H1 (cell line): ENCODE measurements around the gene MED29. TPM values are rescaled to one million over a fixed set of nuclear protein-coding genes. Genes with fewer than 3 reads are reported as not detected.

Source experiments
- CTCF ChIA-PET: fragments of 300-600 bp; sonication (Branson Sonifier 250); formaldehyde crosslinking; loops from one replicate; lab custom pipeline; 2021; ENCODE audit not compliant: partially characterized antibody; lab: Charles Lee
- POLR2A ChIA-PET: fragments of 300-600 bp; sonication (Branson Sonifier 250); formaldehyde crosslinking; loops from one replicate; lab custom pipeline; 2021; ENCODE audit warnings: inconsistent platforms; ENCODE audit not compliant: partially characterized antibody; lab: Charles Lee
- DNase-seq, 2 experiments: peaks; one replicate each; pipeline versions ENCODE4 v3.0.0 to v3.0.0-alpha.2; 2010 to 2022; ENCODE audit warnings: low spot score in 2 of 2, low read depth in 1 of 2, mixed read lengths in 1 of 2
- FAIRE-seq: peaks from 2 replicates; lab custom pipeline; 2011; peaks lifted over from hg19 to GRCh38; lab: Jason Lieb, UNC
- H2AFZ ChIP-seq: 2 replicates; pipeline ENCODE4 v1.8.1; 2012; ENCODE audit warnings: low read length, inconsistent platforms
- H2AK5ac ChIP-seq: 2 replicates; pipeline ENCODE4 v1.6.1; 2013; ENCODE audit warnings: low read depth, low read length
- H2BK120ac ChIP-seq: replicated peaks from 2 replicates; pipeline ENCODE3; 2013; ENCODE audit warnings: low read depth, low read length, inconsistent platforms
- H2BK12ac ChIP-seq: 2 replicates; pipeline ENCODE4 v1.6.1; 2013; ENCODE audit warnings: low read depth, low read length
- H2BK15ac ChIP-seq: 2 replicates; pipeline ENCODE4 v1.6.1; 2013; ENCODE audit warnings: low read length
- H2BK20ac ChIP-seq: 2 replicates; pipeline ENCODE4 v1.6.1; 2013; ENCODE audit warnings: low read length
- H2BK5ac ChIP-seq: 2 replicates; pipeline ENCODE4 v1.6.1; 2013; ENCODE audit warnings: low read depth, low read length
- H3K14ac ChIP-seq: 2 replicates; pipeline ENCODE4 v1.6.1; 2013; ENCODE audit warnings: inconsistent platforms; ENCODE audit not compliant: insufficient read length
- H3K18ac ChIP-seq: 2 replicates; pipeline ENCODE4 v1.6.1; 2013; ENCODE audit warnings: low read length; ENCODE audit errors: extremely low read depth
- H3K23ac ChIP-seq: 2 replicates; pipeline ENCODE4 v1.6.1; 2013; ENCODE audit warnings: inconsistent platforms; ENCODE audit not compliant: insufficient read length
- H3K23me2 ChIP-seq: 2 replicates; pipeline ENCODE4 v1.6.1; 2013; ENCODE audit warnings: low read depth, low read length
- H3K27ac ChIP-seq: 2 replicates; pipeline ENCODE4 v1.6.1; 2011; ENCODE audit warnings: low read depth, low read length, inconsistent platforms
- H3K27me3 ChIP-seq, 4 experiments: replicated peaks in 1 of 4; 1 replicate in 1 of 4; 2 replicates in 3 of 4; pipeline versions ENCODE4 v1.6.1 to v1.8.1; 2011 to 2013; ENCODE audit warnings: low read length in 3 of 4, mild to moderate bottlenecking in 3 of 4, inconsistent platforms in 2 of 4, mixed read lengths in 2 of 4, moderate library complexity in 1 of 4; ENCODE audit not compliant: control insufficient read depth in 3 of 4, insufficient read depth in 3 of 4; ENCODE audit errors: extremely low read depth in 1 of 4
- H3K36me3 ChIP-seq, 4 experiments: 2 replicates each; pipeline versions ENCODE4 v1.6.1 to v1.8.1; 2011 to 2013; ENCODE audit warnings: mild to moderate bottlenecking in 4 of 4, low read length in 3 of 4, moderate library complexity in 2 of 4, control low read depth in 1 of 4, inconsistent platforms in 1 of 4; ENCODE audit not compliant: insufficient read depth in 4 of 4, control insufficient read depth in 2 of 4
- H3K4ac ChIP-seq: replicated peaks from 2 replicates; pipeline ENCODE3; 2013; ENCODE audit warnings: low read length, low read depth, mixed read lengths, inconsistent platforms; ENCODE audit not compliant: insufficient read length
- H3K4me1 ChIP-seq, 4 experiments: replicated peaks in 1 of 4; 1 replicate in 1 of 4; 2 replicates in 3 of 4; pipeline versions ENCODE4 v1.6.1 to v1.8.1; 2011 to 2013; ENCODE audit warnings: low read length in 3 of 4, inconsistent platforms in 2 of 4, mixed read lengths in 1 of 4; ENCODE audit not compliant: insufficient read depth in 4 of 4, control insufficient read depth in 3 of 4
- H3K4me2 ChIP-seq, 2 experiments: 2 replicates each; pipeline versions ENCODE4 v1.6.1 to v1.8.1; 2011 to 2013; ENCODE audit warnings: low read depth in 2 of 2, low read length in 2 of 2, control low read depth in 1 of 2, inconsistent platforms in 1 of 2, mild to moderate bottlenecking in 1 of 2; ENCODE audit not compliant: insufficient read depth in 1 of 2
- H3K4me3 ChIP-seq, 4 experiments: fragments of 200-600, 300-600 bp in 1 of 4; sonication (generic), shearing (Covaris generic), sonication (Bioruptor Twin) in 1 of 4; 2 replicates each; pipeline versions ENCODE4 v1.5.1 to v1.8.1; 2011 to 2016; ENCODE audit warnings: low read length in 4 of 4, low read depth in 3 of 4, control low read depth in 2 of 4, inconsistent platforms in 2 of 4, mild to moderate bottlenecking in 2 of 4, mixed read lengths in 1 of 4, moderate library complexity in 1 of 4; ENCODE audit not compliant: insufficient read depth in 2 of 4; ENCODE audit errors: extremely low read depth in 1 of 4
- H3K56ac ChIP-seq: replicated peaks from 2 replicates; pipeline ENCODE3; 2013; ENCODE audit warnings: low read depth, mild to moderate bottlenecking, mixed read lengths, low read length, inconsistent platforms; ENCODE audit not compliant: insufficient read length
- H3K79me1 ChIP-seq: 2 replicates; pipeline ENCODE4 v1.6.1; 2013; ENCODE audit warnings: low read depth, low read length, control low read depth
- H3K79me2 ChIP-seq, 2 experiments: 2 replicates each; pipeline versions ENCODE4 v1.6.1 to v1.8.1; 2012 to 2013; ENCODE audit warnings: low read length in 2 of 2, mild to moderate bottlenecking in 2 of 2, inconsistent platforms in 1 of 2; ENCODE audit not compliant: insufficient read depth in 2 of 2, control insufficient read depth in 1 of 2
- H3K9ac ChIP-seq, 4 experiments: replicated peaks in 1 of 4; 1 replicate in 1 of 4; 2 replicates in 3 of 4; pipeline versions ENCODE4 v1.6.1 to v1.8.1; 2011 to 2013; ENCODE audit warnings: low read depth in 3 of 4, low read length in 3 of 4, control low read depth in 2 of 4, mild to moderate bottlenecking in 2 of 4, moderate library complexity in 2 of 4, inconsistent platforms in 1 of 4; ENCODE audit errors: extremely low read depth in 1 of 4
- H3K9me3 ChIP-seq, 2 experiments: 2 replicates each; pipeline versions ENCODE4 v1.6.1 to v1.8.1; 2012 to 2013; ENCODE audit warnings: mild to moderate bottlenecking in 2 of 2, moderate library complexity in 2 of 2, control low read depth in 1 of 2, inconsistent platforms in 1 of 2, low read depth in 1 of 2, low read length in 1 of 2, mixed read lengths in 1 of 2; ENCODE audit not compliant: insufficient read depth in 2 of 2
- H4K20me1 ChIP-seq, 2 experiments: replicated peaks in 1 of 2; 2 replicates each; pipeline versions ENCODE3 to v1.8.1; 2011 to 2013; ENCODE audit warnings: inconsistent platforms in 2 of 2, low read length in 2 of 2, mild to moderate bottlenecking in 1 of 2; ENCODE audit not compliant: insufficient read depth in 2 of 2, control insufficient read depth in 1 of 2
- H4K5ac ChIP-seq: 2 replicates; pipeline ENCODE4 v1.6.1; 2013; ENCODE audit warnings: low read length, low read depth, mixed read lengths, inconsistent platforms; ENCODE audit not compliant: insufficient read length
- H4K8ac ChIP-seq: 2 replicates; pipeline ENCODE4 v1.8.0; 2013; ENCODE audit warnings: mild to moderate bottlenecking, moderate library complexity, low read length, inconsistent platforms; ENCODE audit not compliant: insufficient read depth; ENCODE audit errors: extremely low read depth
- H4K91ac ChIP-seq: replicated peaks from 2 replicates; pipeline ENCODE3; 2013; ENCODE audit warnings: low read length, mixed read lengths, inconsistent platforms; ENCODE audit not compliant: insufficient read length
- EP300 ChIP-seq, 2 experiments: IDR thresholded peaks; 1 replicate in 1 of 2; 2 replicates in 1 of 2; pipeline ENCODE4 v1.6.1; 2011 to 2012; ENCODE audit warnings: low read depth in 2 of 2, low read length in 2 of 2, mild to moderate bottlenecking in 2 of 2, borderline replicate concordance in 1 of 2, inconsistent platforms in 1 of 2, moderate library complexity in 1 of 2
- KDM1A ChIP-seq: fragments of 200-600, 300-600 bp; sonication (generic); IDR thresholded peaks from 2 replicates; pipeline ENCODE4 v1.7.1; 2016; ENCODE audit warnings: mild to moderate bottlenecking, low read length, borderline replicate concordance
- POU5F1 ChIP-seq: IDR thresholded peaks from 2 replicates; pipeline ENCODE4 v1.6.1; 2011; ENCODE audit warnings: low read depth, mild to moderate bottlenecking, low read length, moderate library complexity
- RFX5 ChIP-seq: IDR thresholded peaks from 2 replicates; pipeline ENCODE4 v1.6.1; 2011; ENCODE audit warnings: low read depth, low read length, improper control_type of control experiment, borderline replicate concordance
- SRF ChIP-seq: IDR thresholded peaks from 2 replicates; pipeline ENCODE4 v1.6.1; 2011; ENCODE audit warnings: mild to moderate bottlenecking, low read depth, low read length, moderate library complexity
- SUZ12 ChIP-seq: fragments of 200-600 bp; sonication (generic); IDR thresholded peaks from 2 replicates; pipeline ENCODE4 v1.6.1; 2012; ENCODE audit warnings: mild to moderate bottlenecking, inconsistent platforms, low read length, moderate library complexity, mixed read lengths
- WGBS, 2 experiments: shearing (Covaris generic) in 1 of 2; methylation state at CpG; one replicate each; pipeline versions ENCODE4 v1.1.6 to v1.1.7; 2013 to 2015; ENCODE audit warnings: low lambda C conversion rate in 2 of 2, mixed read lengths in 2 of 2, inconsistent platforms in 1 of 2, low coverage in 1 of 2, missing lambda C conversion rate in 1 of 2; ENCODE audit not compliant: insufficient replicate concordance in 2 of 2, insufficient coverage in 1 of 2, insufficient read length in 1 of 2; ENCODE audit errors: extremely low coverage in 1 of 2, missing lambda C conversion rate in 1 of 2; 5-methylcytosine and 5-hydroxymethylcytosine counted together
- polyA plus RNA-seq, 7 experiments: library from polyadenylated mRNA; depleted of rRNA in 3 of 7; stranded (reverse) in 5 of 7; unstranded in 2 of 7; fragments of >200 nt in 5 of 7; fragments of 200-250 nt in 2 of 7; gene quantifications; 1 replicate in 5 of 7; 2 replicates in 1 of 7; 4 replicates in 1 of 7; pipeline versions ENCODE4 v1.2.1 to v1.2.3, GENCODE V29; 2011 to 2013; ENCODE audit warnings: missing spikeins in 2 of 7, mixed read lengths in 2 of 7
- total RNA-seq: library from RNA; stranded (reverse); fragmentation: NEBNext Ultra II Directional; extraction: Animal tissue kit (Norgen Biotek cat#: 25700); gene quantifications from 2 replicates; pipeline ENCODE4 v1.2.1, GENCODE V29; 2021
- TF ChIP-seq, protein P1 (sequence below): IDR thresholded peaks from 2 replicates; pipeline ENCODE4 v1.6.1; 2012; ENCODE audit warnings: low read length, inconsistent platforms
- TF ChIP-seq, protein P2 (sequence below): IDR thresholded peaks from 2 replicates; pipeline ENCODE4 v1.6.1; 2012; ENCODE audit warnings: inconsistent platforms

MED29 gene
- total and polyA plus RNA-seq, 2 of the 8 experiments (the other 6 are each of a cell fraction or from before 2014, with no cell fraction given), result 31.1 to 52.5 TPM

DNA sequence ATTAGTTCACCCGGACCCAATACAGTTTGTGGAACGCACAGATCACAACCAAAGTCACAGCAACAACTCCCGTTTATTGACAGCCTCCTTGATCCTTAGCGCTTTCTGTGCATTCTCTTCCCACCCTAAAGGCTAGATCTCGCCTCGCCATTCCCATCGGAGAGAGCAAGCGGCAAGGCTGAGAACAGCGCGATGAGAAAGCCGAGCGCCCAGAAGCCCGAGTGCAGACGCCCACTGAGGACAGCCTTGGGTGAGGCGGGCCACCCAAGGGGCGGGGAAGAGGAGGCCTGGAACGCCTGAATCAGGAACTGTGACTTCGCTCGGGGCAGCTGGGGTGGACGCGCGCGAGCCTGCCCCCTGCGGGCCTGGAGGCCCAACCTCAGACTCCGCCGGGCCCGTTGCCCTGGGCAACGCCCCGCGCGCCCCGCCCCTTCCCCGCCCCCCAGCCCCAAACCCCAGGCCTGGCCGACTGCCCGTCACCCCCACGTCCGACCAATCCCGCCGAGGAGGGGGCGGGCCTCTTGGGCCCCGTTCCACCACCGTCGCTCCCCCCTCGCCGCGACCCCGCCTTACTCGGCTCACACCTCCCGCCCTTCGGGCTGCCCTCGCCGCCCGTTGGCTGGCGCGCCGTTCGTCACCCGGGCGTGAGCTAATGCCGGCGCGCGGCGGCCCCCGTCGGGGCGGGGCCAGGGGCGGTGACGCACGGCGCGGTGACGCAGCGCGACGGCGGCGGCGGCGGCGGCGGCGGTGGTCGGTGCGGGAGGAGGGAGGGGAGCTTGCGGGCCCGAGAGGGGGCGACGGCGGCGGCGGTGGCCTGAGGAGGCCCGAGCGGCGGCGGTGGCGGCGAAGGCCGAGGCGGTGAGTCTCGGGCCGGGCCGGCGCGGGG, 49.2 kb upstream of the MED29 start, which contains the start of gene SAMD4B:
Gene SAMD4B (plus strand): TSS at position 703 of the 886 bp plus-strand sequence. CDS start 14,473 bp downstream, outside the sequence.
- Histone ChIP-seq H3K56ac (peak within 1 kb of the TSS; percentile 59), H4K5ac (peak within 1 kb of the TSS; percentile 55), H3K4ac (no peak within 1 kb of the TSS), H3K79me2 (peaks cover 0 to 28% of the 10 kb centered on the region in 2 experiments; a peak in 2 of 4 replicates), H3K18ac (no peak within 1 kb of the TSS; the same call in 1 of the 2 replicates), H3K14ac (no peak within 1 kb of the TSS), H3K27ac (peak within 1 kb of the TSS; percentile 43), H3K9me3 (no peaks in the 10 kb centered on the region), H2AFZ (peak within 1 kb of the TSS; percentile 99), H3K4me2 (peak within 1 kb of the TSS; percentile 88 to 90), H3K79me1 (peaks cover 6% of the 10 kb centered on the region), H2BK20ac (no peak within 1 kb of the TSS), H3K4me1 (peaks cover 2 to 9% (median 3%) of the 10 kb centered on the region in 4 experiments; a peak in 4 of 7 replicates), H3K9ac (peak within 1 kb of the TSS; percentile 46 to 79 (median 74)), H2AK5ac (no peak within 1 kb of the TSS), H2BK15ac (no peak within 1 kb of the TSS), H2BK12ac (no peak within 1 kb of the TSS), H2BK5ac (no peak within 1 kb of the TSS), H2BK120ac (no peak within 1 kb of the TSS), H3K4me3 (peak within 1 kb of the TSS; percentile 83 to 98 (median 94)), H4K8ac (peak within 1 kb of the TSS; percentile 39; the same call in 1 of the 2 replicates), H3K23ac (no peak within 1 kb of the TSS), H3K27me3 (no peaks in the 10 kb centered on the region), H4K20me1 (peaks cover 6 to 13% of the 10 kb centered on the region in 2 experiments), H3K36me3 (0 out of 8 replicates have a peak, but pooled peaks cover 0 to 4% (median 0%) of the 10 kb centered on the region in 4 experiments), H4K91ac (no peak within 1 kb of the TSS), H3K23me2 (peaks cover 15% of the 10 kb centered on the region)
- POLR2A ChIA-PET, result interaction anchor here (0.7 to 2.2 kb wide), 9 partner anchors 45 to 94 kb away, joined by 3 to 8 read pairs (median 3); partner anchors contain the start of genes MED29, PAF1, PLEKHG2 and RPS16
- CTCF ChIA-PET, result interaction anchor here (0.7 to 1.6 kb wide), 4 partner anchors 15 to 128 kb away, joined by 3 read pairs; partner anchors contain the start of gene IFNL1
- peak; percentile 7 for FAIRE-seq
- 2% methylated on average over 29 of the region's 105 CpGs; no CpG with 5 or more reads in 1 of the 2 experiments for WGBS, 2 experiments
- peak; percentile 94 to 96 for DNase-seq
- TF ChIP-seq RFX5, result no peak
- TF ChIP-seq SUZ12, result no peak
- TF ChIP-seq, protein P1, sequence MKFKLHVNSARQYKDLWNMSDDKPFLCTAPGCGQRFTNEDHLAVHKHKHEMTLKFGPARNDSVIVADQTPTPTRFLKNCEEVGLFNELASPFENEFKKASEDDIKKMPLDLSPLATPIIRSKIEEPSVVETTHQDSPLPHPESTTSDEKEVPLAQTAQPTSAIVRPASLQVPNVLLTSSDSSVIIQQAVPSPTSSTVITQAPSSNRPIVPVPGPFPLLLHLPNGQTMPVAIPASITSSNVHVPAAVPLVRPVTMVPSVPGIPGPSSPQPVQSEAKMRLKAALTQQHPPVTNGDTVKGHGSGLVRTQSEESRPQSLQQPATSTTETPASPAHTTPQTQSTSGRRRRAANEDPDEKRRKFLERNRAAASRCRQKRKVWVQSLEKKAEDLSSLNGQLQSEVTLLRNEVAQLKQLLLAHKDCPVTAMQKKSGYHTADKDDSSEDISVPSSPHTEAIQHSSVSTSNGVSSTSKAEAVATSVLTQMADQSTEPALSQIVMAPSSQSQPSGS, result no peak
- no peak for TF ChIP-seq KDM1A
- TF ChIP-seq POU5F1, result no peak
- TF ChIP-seq EP300 (IDR thresholded peaks at IDR 0.05; ENCODE audit: borderline replicate concordance in 1 of 2, low read depth in 2 of 2, low read length in 2 of 2), result no peak
- TF ChIP-seq, protein P2, sequence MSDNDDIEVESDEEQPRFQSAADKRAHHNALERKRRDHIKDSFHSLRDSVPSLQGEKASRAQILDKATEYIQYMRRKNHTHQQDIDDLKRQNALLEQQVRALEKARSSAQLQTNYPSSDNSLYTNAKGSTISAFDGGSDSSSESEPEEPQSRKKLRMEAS, result peak; percentile 52; the same call in 1 of the 2 replicates
- TF ChIP-seq SRF, result no peak
